ENCODE results near the gene SERPINA12.

The SERPINA12 gene

GRCh38 chr14:94548131-94548998 lies 39.1 kb upstream of the SERPINA12 start:
- H3K4me3 ChIP-seq (ENCODE audit: low read depth, low read length) = no peak overlapping the region
- TF ChIP-seq, protein P1, sequence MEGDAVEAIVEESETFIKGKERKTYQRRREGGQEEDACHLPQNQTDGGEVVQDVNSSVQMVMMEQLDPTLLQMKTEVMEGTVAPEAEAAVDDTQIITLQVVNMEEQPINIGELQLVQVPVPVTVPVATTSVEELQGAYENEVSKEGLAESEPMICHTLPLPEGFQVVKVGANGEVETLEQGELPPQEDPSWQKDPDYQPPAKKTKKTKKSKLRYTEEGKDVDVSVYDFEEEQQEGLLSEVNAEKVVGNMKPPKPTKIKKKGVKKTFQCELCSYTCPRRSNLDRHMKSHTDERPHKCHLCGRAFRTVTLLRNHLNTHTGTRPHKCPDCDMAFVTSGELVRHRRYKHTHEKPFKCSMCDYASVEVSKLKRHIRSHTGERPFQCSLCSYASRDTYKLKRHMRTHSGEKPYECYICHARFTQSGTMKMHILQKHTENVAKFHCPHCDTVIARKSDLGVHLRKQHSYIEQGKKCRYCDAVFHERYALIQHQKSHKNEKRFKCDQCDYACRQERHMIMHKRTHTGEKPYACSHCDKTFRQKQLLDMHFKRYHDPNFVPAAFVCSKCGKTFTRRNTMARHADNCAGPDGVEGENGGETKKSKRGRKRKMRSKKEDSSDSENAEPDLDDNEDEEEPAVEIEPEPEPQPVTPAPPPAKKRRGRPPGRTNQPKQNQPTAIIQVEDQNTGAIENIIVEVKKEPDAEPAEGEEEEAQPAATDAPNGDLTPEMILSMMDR (IDR thresholded peaks at IDR 0.05; ENCODE audit: low read depth, low read length) = no peak

- H3K4me3 ChIP-seq (ENCODE audit: low read depth, low read length) = no peak overlapping the region
- TF ChIP-seq, protein P1 (IDR thresholded peaks at IDR 0.05; ENCODE audit: low read depth, low read length) = no peak
Observed at GRCh38 chr14:94547726-94548125, 38.5 kb upstream of the SERPINA12 start.

GRCh38 chr14:94547151-94547680 lies 37.9 kb upstream of the SERPINA12 start:
- TF ChIP-seq, protein P1 (IDR thresholded peaks at IDR 0.05; ENCODE audit: low read depth, low read length) = no peak
- no peak overlapping the region for H3K4me3 ChIP-seq (ENCODE audit: low read depth, low read length)

- H3K4me3 ChIP-seq (ENCODE audit: low read depth, low read length) = no peak overlapping the region
- TF ChIP-seq, protein P1 (IDR thresholded peaks at IDR 0.05; ENCODE audit: low read depth, low read length) = no peak
Observed at GRCh38 chr14:94545131-94545841, 36.0 kb upstream of the SERPINA12 start.

GRCh38 chr14:94544726-94545125 lies 35.5 kb upstream of the SERPINA12 start:
- H3K4me3 ChIP-seq (ENCODE audit: low read depth, low read length) = no peak overlapping the region
- TF ChIP-seq, protein P1 (IDR thresholded peaks at IDR 0.05; ENCODE audit: low read depth, low read length) = no peak

GRCh38 chr14:94543449-94544124 lies 34.3 kb upstream of the SERPINA12 start:
- no peak overlapping the region for H3K4me3 ChIP-seq (ENCODE audit: low read depth, low read length)
- TF ChIP-seq, protein P1 (IDR thresholded peaks at IDR 0.05; ENCODE audit: low read depth, low read length) = no peak
